NB4 (cell line): ENCODE results near the gene CASP3.
"Not testable (repeated sequence)": the region's sequence is repeated elsewhere in the genome, so short reads cannot be mapped to it uniquely, and the experiment has no call there.

Experiments
- DNase-seq: peaks from one replicate; pipeline ENCODE4 v3.0.0; 2010; ENCODE audit warnings: low read depth
- H3K4me3 ChIP-seq: one replicate; pipeline ENCODE4 v1.5.1; 2011; ENCODE audit warnings: mild to moderate bottlenecking, low read depth, low read length, moderate library complexity
- CTCF ChIP-seq: IDR thresholded peaks from one replicate; pipeline ENCODE4 v1.5.1; 2012; ENCODE audit warnings: low read depth, low read length
- MAX ChIP-seq: IDR thresholded peaks from 2 replicates; pipeline ENCODE4 v1.6.1; 2011; ENCODE audit warnings: low read depth, low read length
- MYC ChIP-seq: IDR thresholded peaks from 2 replicates; pipeline ENCODE4 v1.6.1; 2011; ENCODE audit warnings: low read depth, low read length
- POLR2A ChIP-seq: IDR thresholded peaks from 2 replicates; pipeline ENCODE4 v1.6.1; 2011; ENCODE audit warnings: mild to moderate bottlenecking; ENCODE audit not compliant: insufficient read length; ENCODE audit errors: extremely low read depth

Gene CASP3

DNA sequence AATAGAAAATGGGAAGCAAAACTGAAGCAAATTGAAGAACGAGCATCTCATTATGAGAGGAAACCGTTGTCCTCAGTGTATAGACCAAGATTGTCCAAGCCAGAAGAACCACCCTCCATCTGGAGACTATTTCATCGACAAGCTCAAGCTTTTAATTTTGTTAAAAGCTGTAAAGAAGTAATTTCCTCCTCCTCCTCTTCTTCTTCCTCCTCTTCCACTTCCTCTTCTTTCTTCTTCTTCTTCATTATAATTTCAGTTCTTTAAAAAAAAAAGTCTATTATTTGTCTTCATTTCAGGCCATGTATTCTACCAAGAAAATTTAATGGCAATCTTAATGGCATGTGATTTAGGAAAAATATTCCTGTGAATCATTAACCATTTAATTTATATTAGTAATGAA lies 7.9 kb upstream of the CASP3 start:
- TF ChIP-seq MAX (no peak), POLR2A (no peak), MYC (no peak), CTCF (no peak)
- DNase-seq = no peak

DNA sequence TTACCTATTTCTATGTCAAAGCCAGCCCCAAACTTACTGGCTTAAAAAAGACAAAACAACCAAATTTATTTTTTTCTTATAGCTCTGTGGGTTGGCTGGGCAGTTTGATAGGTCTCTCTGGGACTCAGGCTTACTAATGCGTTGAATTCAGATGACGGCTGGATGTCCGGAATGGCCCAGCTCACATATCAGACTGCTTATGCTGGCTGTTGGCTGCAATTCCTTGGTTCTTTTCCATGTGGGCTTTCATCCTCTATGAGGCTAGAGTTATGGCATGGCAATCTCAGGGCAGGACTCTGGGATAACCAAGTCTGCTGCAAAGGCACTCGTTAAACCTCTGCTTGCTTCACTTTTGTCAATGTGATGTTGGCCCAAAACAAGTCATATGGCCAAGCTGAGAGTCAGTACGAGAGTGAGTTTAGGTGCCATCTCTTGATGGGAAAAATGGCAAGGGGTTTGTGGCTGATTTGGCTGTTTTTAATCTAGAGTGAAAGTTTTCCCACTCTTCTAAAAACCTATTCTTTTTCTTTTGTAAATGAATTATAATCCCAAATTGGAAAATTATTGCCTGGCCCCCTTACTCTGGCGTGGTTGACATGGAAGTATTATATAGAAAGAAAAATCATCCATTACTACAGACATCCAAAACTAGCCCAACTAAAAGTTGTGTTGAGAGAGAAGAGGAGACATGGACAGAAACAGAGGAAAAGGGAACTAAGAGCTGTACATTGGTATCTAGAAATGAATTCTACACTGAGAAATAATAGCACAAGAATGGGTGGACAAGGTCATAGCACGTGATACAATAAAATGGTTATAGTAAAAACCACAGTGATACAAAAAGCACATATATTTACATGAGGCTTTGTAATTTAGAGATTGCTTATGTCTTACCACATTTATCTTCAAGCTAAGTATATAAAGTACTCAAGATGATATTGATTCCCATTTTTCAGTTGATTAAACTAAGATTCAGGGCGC lies 6.9 kb upstream of the CASP3 start:
- DNase-seq = no peak
- TF ChIP-seq POLR2A (no peak), MAX (no peak), MYC (no peak), CTCF (no peak)
- no peak overlapping the region for H3K4me3 ChIP-seq

More for the DNA sequence above, 7.9 kb upstream of the CASP3 start:
- no peak overlapping the region for H3K4me3 ChIP-seq

- no peak overlapping the region for H3K4me3 ChIP-seq
- no peak for DNase-seq
- TF ChIP-seq POLR2A (no peak), CTCF (no peak), MAX (no peak), MYC (no peak)
These were observed 4.4 kb upstream of the CASP3 start for GRCh38 chr4:184653650-184654049.

DNA sequence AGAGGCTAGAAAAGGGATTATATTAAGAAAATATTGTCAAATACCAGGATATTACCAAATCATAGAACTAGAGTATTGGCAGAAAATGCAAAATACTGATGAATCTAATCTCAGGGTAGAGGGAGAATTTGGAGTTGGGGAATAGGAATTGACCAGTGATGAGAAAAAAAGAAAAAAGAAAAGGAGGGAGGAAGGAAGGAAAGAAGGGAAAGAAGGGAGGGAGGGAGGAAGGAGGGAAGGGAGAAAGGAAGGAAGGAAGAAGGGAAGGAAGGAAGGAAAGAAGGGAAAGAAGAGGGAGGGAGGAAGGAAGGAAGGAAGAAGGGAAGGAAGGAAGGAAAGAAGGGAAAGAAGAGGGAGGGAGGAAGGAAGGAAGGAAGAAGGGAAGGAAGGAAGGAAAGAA lies 3.4 kb upstream of the CASP3 start:
- DNase-seq, H3K4me3 ChIP-seq: not testable (repeated sequence)

GRCh38 chr4:184651899-184652298 lies 2.7 kb upstream of the CASP3 start:
- DNase-seq = no peak
- TF ChIP-seq CTCF = no peak
- no peak for TF ChIP-seq POLR2A
- no peak for TF ChIP-seq MYC
- no peak for TF ChIP-seq MAX
- H3K4me3 ChIP-seq = no peak overlapping the region

DNA sequence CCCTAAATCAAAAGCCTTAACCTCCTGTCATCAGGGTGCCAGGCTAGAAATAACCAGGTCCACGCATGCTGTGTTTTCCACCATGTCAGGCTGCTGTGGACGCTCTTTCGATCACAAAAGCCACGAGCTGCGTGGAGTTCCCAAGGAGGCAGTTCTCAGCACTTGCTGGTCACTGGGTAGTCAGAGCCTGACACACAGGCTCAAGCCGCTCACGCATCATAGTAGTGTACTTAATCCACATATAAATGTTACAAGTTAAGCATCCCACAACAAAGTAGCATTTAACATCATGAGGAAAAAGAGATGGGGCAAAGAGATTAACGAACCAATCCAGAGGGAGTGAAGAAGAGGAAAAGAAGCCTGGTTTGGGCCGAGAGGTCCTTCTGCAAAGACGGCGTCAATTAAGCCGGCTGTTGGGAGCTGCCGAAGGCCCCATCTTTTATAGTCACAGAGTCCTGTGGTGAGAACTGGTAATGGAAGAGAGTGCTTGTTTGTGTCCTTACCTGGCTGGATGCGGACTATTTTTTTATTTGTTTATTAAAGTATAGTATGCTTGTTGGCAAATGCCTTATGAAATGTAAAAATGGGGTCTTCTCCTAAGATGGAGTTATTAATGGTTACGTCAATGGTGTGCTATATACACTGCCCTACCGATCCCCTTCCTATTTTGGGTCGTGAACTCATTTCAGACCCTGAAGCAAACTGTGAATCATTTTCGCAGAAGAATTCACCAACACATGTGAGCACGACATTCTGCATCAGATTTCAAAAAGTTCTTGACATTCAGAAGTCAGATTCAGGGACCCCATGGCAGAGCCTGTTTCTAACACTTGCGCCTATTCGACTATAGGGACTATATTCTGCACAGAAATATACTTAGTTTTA lies 966 bp upstream of the CASP3 start:
- peak; percentile 57 for DNase-seq
- TF ChIP-seq POLR2A (no peak), MYC (no peak), MAX (no peak), CTCF (no peak)
- peak overlapping the region; percentile 80 for H3K4me3 ChIP-seq
